ENCODE results near the gene TLR9. TPM values are rescaled to one million over a fixed set of nuclear protein-coding genes. Genes with fewer than 3 reads are reported as not detected.

Gene TLR9
- total and polyA plus RNA-seq, 2 donors (not counting 1 experiment from before 2014, with no cell fraction given): under 0.01 TPM; not detected in 1

DNA sequence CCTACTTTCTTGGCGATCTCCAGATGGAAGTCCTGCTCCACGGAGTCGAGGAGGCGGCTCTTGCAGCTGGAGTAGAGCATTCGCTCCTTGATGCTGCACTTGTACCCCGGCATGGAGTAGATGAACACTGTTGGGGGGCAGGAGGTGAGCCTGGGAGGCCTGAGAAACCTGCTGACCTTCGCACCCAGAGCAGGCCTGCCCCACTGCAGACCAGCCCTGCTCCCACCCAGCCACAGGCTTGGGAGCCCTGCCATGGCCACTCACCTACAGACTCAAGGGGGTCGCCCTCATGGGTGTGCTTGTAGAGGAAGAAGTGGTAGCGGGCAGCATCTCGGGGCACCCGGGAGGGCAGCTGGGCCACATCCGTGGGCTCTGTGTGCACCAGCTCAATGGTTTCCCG, 4.2 kb upstream of the TLR9 start:
- Histone ChIP-seq H2AFZ (ENCODE audit: low read length) (no peak overlapping the region), H3K9me3 (ENCODE audit: control insufficient read depth, insufficient read depth, low read depth, low read length) (no peaks in the 10 kb centered on the region), H3K36me3 (ENCODE audit: control insufficient read depth, insufficient read depth, low read length) (peaks cover 40% of the 10 kb centered on the region), H3K79me2 (ENCODE audit: control insufficient read depth, insufficient read depth, low read length) (no peaks in the 10 kb centered on the region), H3K4me3 (replicated peaks in 1 of 4; ENCODE audit: control extremely low read depth in 1 of 4, insufficient read depth in 1 of 4, low read depth in 3 of 4, low read length in 4 of 4) (no peak overlapping the region), H3K4me1 (ENCODE audit: control insufficient read depth, extremely low read depth, insufficient read depth, low read length) (no peaks in the 10 kb centered on the region), H3K27ac (ENCODE audit: insufficient read depth, low read length) (no peak overlapping the region), H3K9ac (ENCODE audit: insufficient read depth, low read length) (no peak overlapping the region), H4K20me1 (ENCODE audit: control insufficient read depth, extremely low read depth, insufficient read depth, low read length) (no peaks in the 10 kb centered on the region), H3K4me2 (ENCODE audit: extremely low read depth, insufficient read depth, low read length) (no peak overlapping the region), H3K27me3 (ENCODE audit: control insufficient read depth, insufficient read depth, low read length) (no peaks in the 10 kb centered on the region)
- DNase-seq (ENCODE audit: low read depth in 2 of 2): no peak
- TF ChIP-seq, protein P1, sequence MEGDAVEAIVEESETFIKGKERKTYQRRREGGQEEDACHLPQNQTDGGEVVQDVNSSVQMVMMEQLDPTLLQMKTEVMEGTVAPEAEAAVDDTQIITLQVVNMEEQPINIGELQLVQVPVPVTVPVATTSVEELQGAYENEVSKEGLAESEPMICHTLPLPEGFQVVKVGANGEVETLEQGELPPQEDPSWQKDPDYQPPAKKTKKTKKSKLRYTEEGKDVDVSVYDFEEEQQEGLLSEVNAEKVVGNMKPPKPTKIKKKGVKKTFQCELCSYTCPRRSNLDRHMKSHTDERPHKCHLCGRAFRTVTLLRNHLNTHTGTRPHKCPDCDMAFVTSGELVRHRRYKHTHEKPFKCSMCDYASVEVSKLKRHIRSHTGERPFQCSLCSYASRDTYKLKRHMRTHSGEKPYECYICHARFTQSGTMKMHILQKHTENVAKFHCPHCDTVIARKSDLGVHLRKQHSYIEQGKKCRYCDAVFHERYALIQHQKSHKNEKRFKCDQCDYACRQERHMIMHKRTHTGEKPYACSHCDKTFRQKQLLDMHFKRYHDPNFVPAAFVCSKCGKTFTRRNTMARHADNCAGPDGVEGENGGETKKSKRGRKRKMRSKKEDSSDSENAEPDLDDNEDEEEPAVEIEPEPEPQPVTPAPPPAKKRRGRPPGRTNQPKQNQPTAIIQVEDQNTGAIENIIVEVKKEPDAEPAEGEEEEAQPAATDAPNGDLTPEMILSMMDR (conservative IDR thresholded peaks at IDR 0.05 in 1 of 2, IDR thresholded peaks at IDR 0.05 in 1 of 2; ENCODE audit: low read depth in 1 of 2, low read length in 2 of 2): no peak
- no peak for TF ChIP-seq EZH2 (IDR thresholded peaks at IDR 0.05; ENCODE audit: low read length, missing control alignments)

DNA sequence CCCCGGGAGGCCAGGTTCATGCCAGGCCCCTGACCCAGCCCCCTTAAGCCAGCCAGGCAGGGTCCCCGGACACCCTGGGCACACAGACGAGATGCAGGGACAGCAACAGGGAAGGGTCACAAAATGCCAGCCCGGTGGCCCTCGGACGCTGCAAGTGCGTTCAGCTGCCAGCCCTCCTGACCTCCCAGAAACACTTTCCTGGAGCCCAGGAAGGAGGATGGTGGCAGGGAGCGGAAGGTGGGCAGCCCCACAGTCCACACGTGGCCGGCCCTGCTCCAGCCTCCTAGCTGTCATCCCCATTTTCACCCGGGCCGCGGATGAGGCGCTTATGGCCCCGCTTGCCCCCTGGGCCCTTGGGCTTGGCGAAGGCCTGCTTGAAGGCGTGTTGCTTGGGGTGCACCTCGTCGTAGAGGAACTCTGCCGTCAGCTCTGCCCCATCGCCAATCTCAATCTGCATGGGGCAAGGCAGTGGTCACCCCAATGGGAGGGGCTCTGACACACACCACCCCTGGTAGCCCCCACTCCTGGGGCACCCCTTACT, 3.4 kb upstream of the TLR9 start:
- Histone ChIP-seq H3K9ac (ENCODE audit: insufficient read depth, low read length) (no peak overlapping the region), H3K36me3 (ENCODE audit: control insufficient read depth, insufficient read depth, low read length) (peaks cover 37% of the 10 kb centered on the region), H3K4me2 (ENCODE audit: extremely low read depth, insufficient read depth, low read length) (no peak overlapping the region), H3K9me3 (ENCODE audit: control insufficient read depth, insufficient read depth, low read depth, low read length) (no peaks in the 10 kb centered on the region), H3K27me3 (ENCODE audit: control insufficient read depth, insufficient read depth, low read length) (no peaks in the 10 kb centered on the region), H4K20me1 (ENCODE audit: control insufficient read depth, extremely low read depth, insufficient read depth, low read length) (no peaks in the 10 kb centered on the region), H3K4me1 (ENCODE audit: control insufficient read depth, extremely low read depth, insufficient read depth, low read length) (no peaks in the 10 kb centered on the region), H2AFZ (ENCODE audit: low read length) (no peak overlapping the region), H3K27ac (ENCODE audit: insufficient read depth, low read length) (no peak overlapping the region), H3K4me3 (replicated peaks in 1 of 4; ENCODE audit: control extremely low read depth in 1 of 4, insufficient read depth in 1 of 4, low read depth in 3 of 4, low read length in 4 of 4) (no peak overlapping the region), H3K79me2 (ENCODE audit: control insufficient read depth, insufficient read depth, low read length) (no peaks in the 10 kb centered on the region)
- DNase-seq (ENCODE audit: low read depth in 2 of 2): no peak
- TF ChIP-seq EZH2 (IDR thresholded peaks at IDR 0.05; ENCODE audit: low read length, missing control alignments): no peak
- TF ChIP-seq, protein P1 (conservative IDR thresholded peaks at IDR 0.05 in 1 of 2, IDR thresholded peaks at IDR 0.05 in 1 of 2; ENCODE audit: low read depth in 1 of 2, low read length in 2 of 2): no peak

DNA sequence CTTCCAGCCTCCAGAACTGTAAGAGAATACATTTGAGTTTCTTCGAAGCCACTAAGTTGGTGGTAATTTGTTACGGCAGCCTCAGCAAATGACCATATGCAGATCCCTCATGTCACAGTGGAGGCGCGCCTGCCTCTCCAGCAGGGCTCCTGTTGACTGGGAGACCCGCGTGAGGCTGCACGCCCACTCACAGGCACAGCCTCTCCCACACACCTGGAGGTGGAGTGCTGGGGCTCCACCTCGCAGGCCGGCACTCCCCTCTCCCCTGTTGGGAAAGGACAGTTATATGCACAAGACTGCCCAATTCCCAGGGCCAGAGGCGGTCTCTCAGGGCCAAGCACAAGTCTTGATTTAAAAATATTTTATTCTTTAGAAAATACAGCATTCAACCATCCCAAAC, 2.8 kb upstream of the TLR9 start:
- Histone ChIP-seq H3K27me3 (ENCODE audit: control insufficient read depth, insufficient read depth, low read length) (no peaks in the 10 kb centered on the region), H2AFZ (ENCODE audit: low read length) (no peak overlapping the region), H3K4me2 (ENCODE audit: extremely low read depth, insufficient read depth, low read length) (no peak overlapping the region), H3K27ac (ENCODE audit: insufficient read depth, low read length) (no peak overlapping the region), H3K4me3 (replicated peaks in 1 of 4; ENCODE audit: control extremely low read depth in 1 of 4, insufficient read depth in 1 of 4, low read depth in 3 of 4, low read length in 4 of 4) (no peak overlapping the region), H3K79me2 (ENCODE audit: control insufficient read depth, insufficient read depth, low read length) (no peaks in the 10 kb centered on the region), H4K20me1 (ENCODE audit: control insufficient read depth, extremely low read depth, insufficient read depth, low read length) (no peaks in the 10 kb centered on the region), H3K36me3 (ENCODE audit: control insufficient read depth, insufficient read depth, low read length) (peaks cover 35% of the 10 kb centered on the region), H3K4me1 (ENCODE audit: control insufficient read depth, extremely low read depth, insufficient read depth, low read length) (no peaks in the 10 kb centered on the region), H3K9me3 (ENCODE audit: control insufficient read depth, insufficient read depth, low read depth, low read length) (no peaks in the 10 kb centered on the region), H3K9ac (ENCODE audit: insufficient read depth, low read length) (no peak overlapping the region)
- TF ChIP-seq, protein P1 (conservative IDR thresholded peaks at IDR 0.05 in 1 of 2, IDR thresholded peaks at IDR 0.05 in 1 of 2; ENCODE audit: low read depth in 1 of 2, low read length in 2 of 2): no peak
- TF ChIP-seq EZH2 (IDR thresholded peaks at IDR 0.05; ENCODE audit: low read length, missing control alignments): no peak
- DNase-seq (ENCODE audit: low read depth in 2 of 2): no peak

Measured in fibroblast of lung (primary cell).